ENCODE measurements around the gene KLHL7.

GRCh38 chr7:23212395-23212794 lies 106.8 kb downstream of the KLHL7 start:
- TF ChIP-seq POLR2A (IDR thresholded peaks at IDR 0.05) (no peak), CTCF (IDR thresholded peaks at IDR 0.05) (no peak), POLR2AphosphoS5 (IDR thresholded peaks at IDR 0.05) (no peak)

Measured in suprapubic skin (tissue), 4 donors.